Activated CD4-positive, CD25-positive, alpha-beta regulatory T cell treated with anti-CD3 and anti-CD28 coated beads, Interleukin-2, amount 50 U/mL, for 72 hours (primary cell): Measurements from ENCODE around the gene ORC1.

Source experiments
- DNase-seq: peaks from one replicate; pipeline ENCODE4 v3.0.0; 2021

ORC1 gene

GRCh38 chr1:52404116-52404974, at the start of gene ORC1, which contains the start of gene PRPF38A:
ORC1 (minus strand) TSS chr1:52404423; CDS start chr1:52402223, 2,200 bp downstream.
PRPF38A (plus strand) TSS chr1:52404602; CDS start chr1:52404750, 148 bp downstream.
- DNase-seq = peak; percentile 97

- no peak for DNase-seq
Measured at GRCh38 chr1:52444463-52444862, 40.2 kb upstream of the ORC1 start.

GRCh38 chr1:52439976-52440375, 35.8 kb upstream of the ORC1 start:
- no peak for DNase-seq

GRCh38 chr1:52436817-52437216, 32.6 kb upstream of the ORC1 start:
- no peak for DNase-seq

- DNase-seq = no peak
Measured at GRCh38 chr1:52435650-52436049, 31.4 kb upstream of the ORC1 start.

GRCh38 chr1:52435211-52435610, 31.0 kb upstream of the ORC1 start:
- no peak for DNase-seq

GRCh38 chr1:52432807-52433206, 28.6 kb upstream of the ORC1 start:
- DNase-seq = no peak

- no peak for DNase-seq
Measured at GRCh38 chr1:52427152-52427551, 22.9 kb upstream of the ORC1 start.

GRCh38 chr1:52426371-52426770, 22.1 kb upstream of the ORC1 start:
- DNase-seq = no peak

GRCh38 chr1:52424813-52425212, 20.6 kb upstream of the ORC1 start:
- no peak for DNase-seq

- DNase-seq = no peak
Measured at GRCh38 chr1:52424231-52424636, 20.0 kb upstream of the ORC1 start.

GRCh38 chr1:52423771-52424170, 19.5 kb upstream of the ORC1 start:
- peak; percentile 48 for DNase-seq

GRCh38 chr1:52423055-52423454, 18.8 kb upstream of the ORC1 start:
- no peak for DNase-seq

- DNase-seq = no peak
Measured at GRCh38 chr1:52420713-52421112, 16.5 kb upstream of the ORC1 start.

GRCh38 chr1:52416811-52417210, 12.6 kb upstream of the ORC1 start:
- DNase-seq = no peak

GRCh38 chr1:52414942-52415341, 10.7 kb upstream of the ORC1 start:
- no peak for DNase-seq

GRCh38 chr1:52413410-52413989, 9.3 kb upstream of the ORC1 start:
- DNase-seq = no peak

GRCh38 chr1:52404975-52405338, 734 bp upstream of the ORC1 start:
- DNase-seq = no peak

GRCh38 chr1:52403566-52404115, 582 bp downstream of the ORC1 start:
- DNase-seq = no peak

- no peak for DNase-seq
Measured at GRCh38 chr1:52402860-52403240, 1.4 kb downstream of the ORC1 start.

- no peak for DNase-seq
Measured at GRCh38 chr1:52400131-52400530, 4.1 kb downstream of the ORC1 start.

- DNase-seq = no peak
Measured at GRCh38 chr1:52399629-52400028, 4.6 kb downstream of the ORC1 start.

- no peak for DNase-seq
Measured at GRCh38 chr1:52393174-52393573, 11.0 kb downstream of the ORC1 start.

GRCh38 chr1:52386458-52386857, 17.8 kb downstream of the ORC1 start:
- DNase-seq = no peak
